Myocyte (in vitro differentiated cells): ENCODE results near the gene TBC1D10A. TPM values are rescaled to one million over a fixed set of nuclear protein-coding genes. Genes with fewer than 3 reads are reported as not detected.

Experiments
- DNase-seq: peaks from one replicate; pipeline ENCODE4 v3.0.0-alpha.2; 2012; ENCODE audit warnings: low read depth
- total RNA-seq: library from RNA; depleted of rRNA; stranded (reverse); fragments of >200 nt; gene quantifications from 2 replicates; pipeline ENCODE4 v1.2.3, GENCODE V29; 2014

TBC1D10A gene
- total RNA-seq, 1 donor from 2014 or later: 19.8 TPM

GRCh38 chr22:30249049-30250038 is 77.4 kb downstream of the TBC1D10A start:
- DNase-seq: no peak

- DNase-seq: no peak
Measured at GRCh38 chr22:30248484-30248883, 78.3 kb downstream of the TBC1D10A start.

- DNase-seq: no peak
Measured at GRCh38 chr22:30247974-30248373, 78.8 kb downstream of the TBC1D10A start.

GRCh38 chr22:30247561-30247960 is 79.2 kb downstream of the TBC1D10A start:
- DNase-seq: no peak

GRCh38 chr22:30246814-30247376 is 79.8 kb downstream of the TBC1D10A start:
- no peak for DNase-seq

- DNase-seq: peak; percentile 66
Measured at GRCh38 chr22:30245985-30246813, 80.5 kb downstream of the TBC1D10A start, which contains the start of gene LIF. TSS of gene LIF (minus strand) at chr22:30246759. CDS start at chr22:30246695, 64 bp downstream.

GRCh38 chr22:30245181-30245984 is 81.4 kb downstream of the TBC1D10A start:
- no peak for DNase-seq

- no peak for DNase-seq
Measured at GRCh38 chr22:30244641-30245040, 82.1 kb downstream of the TBC1D10A start.

GRCh38 chr22:30244066-30244465 is 82.7 kb downstream of the TBC1D10A start:
- no peak for DNase-seq

- DNase-seq: no peak
Measured at GRCh38 chr22:30243661-30244060, 83.1 kb downstream of the TBC1D10A start.

Other genes starting within 250 kb of the TBC1D10A start
- not detected in 2 replicates for gene HORMAD2, start 246.5 kb downstream of the TBC1D10A start, total RNA-seq
- gene LIF, start 80.2 kb downstream of the TBC1D10A start, total RNA-seq: 13.5 and 14.8 TPM in 2 replicates
- gene OSM, start 60.1 kb downstream of the TBC1D10A start, total RNA-seq: not detected in 2 replicates
- 11.3 and 13.3 TPM in 2 replicates for gene CASTOR1, start 37.4 kb downstream of the TBC1D10A start, total RNA-seq
- gene SF3A1, start 30.0 kb upstream of the TBC1D10A start, total RNA-seq: 39.8 and 50.2 TPM in 2 replicates
- gene CCDC157, start 30.1 kb upstream of the TBC1D10A start, total RNA-seq: 2.6 and 3.4 TPM in 2 replicates
- gene RNF215, start 60.5 kb upstream of the TBC1D10A start, total RNA-seq: 20.1 and 28.3 TPM in 2 replicates
- gene SEC14L2, start 70.1 kb upstream of the TBC1D10A start, total RNA-seq: 3.4 and 12.2 TPM in 2 replicates
- gene MTFP1, start 98.8 kb upstream of the TBC1D10A start, total RNA-seq: 10.6 and 16.3 TPM in 2 replicates
- gene SEC14L3, start 145.1 kb upstream of the TBC1D10A start, total RNA-seq: not detected in 2 replicates
- 0.10 TPM in 1 of 2 replicates, not detected in the other for gene SEC14L4, start 178.8 kb upstream of the TBC1D10A start, total RNA-seq
- gene SEC14L6, start 219.8 kb upstream of the TBC1D10A start, total RNA-seq: not detected in 2 replicates
- not detected in 2 replicates for gene GAL3ST1, start 247.7 kb upstream of the TBC1D10A start, total RNA-seq